ENCODE results near the gene ZNF276. TPM values are rescaled to one million over a fixed set of nuclear protein-coding genes. Genes with fewer than 3 reads are reported as not detected.

Gene ZNF276
- total and polyA plus RNA-seq, 7 donors, result 7.6 to 13.6 (median 11.5) TPM

- H3K36me3 ChIP-seq (ENCODE audit: insufficient read depth in 1 of 2, low read depth in 1 of 2), result peaks cover 3 to 9% of the 10 kb centered on the region in 2 donors
- DNase-seq (peak; percentile 97 to 99), ATAC-seq (peak; percentile 84 to 90 (median 86))
- WGBS, 3 donors, result 0 to 2% (median 1%) methylated on average over 30 of the region's 30 CpGs
- intact Hi-C loops (cut with DNase I), result loop anchor here in 1 of 2 donors (5.0 to 10.0 kb wide), 2 partner anchors 92 to 165 kb away; no protein-coding TSS in a partner anchor
- peaks cover 0 to 45% (median 0%) of the 10 kb centered on the region in 3 donors for H3K27me3 ChIP-seq (ENCODE audit: insufficient read depth in 3 of 3, low read length in 2 of 3)
- peak overlapping the region; percentile 32 for H3K27ac ChIP-seq
- TF ChIP-seq CTCF (IDR thresholded peaks at IDR 0.05), result peak; percentile 64
- H3K4me1 ChIP-seq, result peaks cover 20% of the 10 kb centered on the region
- H3K4me3 ChIP-seq, result peak overlapping the region; percentile 69
- no peaks in the 10 kb centered on the region for H3K9me3 ChIP-seq
These were observed 21.2 kb upstream of the ZNF276 start for GRCh38 chr16:89700100-89700648.

GRCh38 chr16:89700649-89701424 is 20.5 kb upstream of the ZNF276 start:
- no peaks in the 10 kb centered on the region for H3K9me3 ChIP-seq
- peak overlapping the region; percentile 69 for H3K4me3 ChIP-seq
- intact Hi-C loops (cut with DNase I), result loop anchor here in 1 of 2 donors (5.0 to 10.0 kb wide), 2 partner anchors 91 to 164 kb away; no protein-coding TSS in a partner anchor
- peak overlapping the region; percentile 32 for H3K27ac ChIP-seq
- WGBS, 3 donors, result 3 to 7% (median 3%) methylated on average over 20 to 78 of the region's 78 CpGs
- H3K4me1 ChIP-seq, result peaks cover 20% of the 10 kb centered on the region
- peaks cover 0 to 2% of the 10 kb centered on the region in 2 donors for H3K36me3 ChIP-seq (ENCODE audit: insufficient read depth in 1 of 2, low read depth in 1 of 2)
- H3K27me3 ChIP-seq (ENCODE audit: insufficient read depth in 3 of 3, low read length in 2 of 3), result peaks cover 0 to 48% (median 0%) of the 10 kb centered on the region in 3 donors
- ATAC-seq (peak in 1 of 4 donors; percentile 4), DNase-seq (peak in 1 of 2 donors; percentile 61)
- TF ChIP-seq CTCF (IDR thresholded peaks at IDR 0.05), result no peak

GRCh38 chr16:89701425-89702406 is 19.6 kb upstream of the ZNF276 start, which contains the start of gene SPATA2L:
SPATA2L (minus strand) TSS chr16:89701705; CDS start chr16:89701232, 473 bp downstream.
- H3K4me3 ChIP-seq, result peak within 1 kb of the TSS; percentile 69
- DNase-seq (peak; percentile 84 to 91), ATAC-seq (peak; percentile 69 to 78 (median 76))
- WGBS, 3 donors, result 1% methylated on average over 65 to 97 of the region's 97 CpGs
- peak within 1 kb of the TSS; percentile 32 for H3K27ac ChIP-seq
- TF ChIP-seq CTCF (IDR thresholded peaks at IDR 0.05), result no peak
- peaks cover 0 to 48% (median 0%) of the 10 kb centered on the region in 3 donors for H3K27me3 ChIP-seq (ENCODE audit: insufficient read depth in 3 of 3, low read length in 2 of 3)
- intact Hi-C loops (cut with DNase I), result loop anchor here in 1 of 2 donors (5.0 to 10.0 kb wide), 2 partner anchors 91 to 163 kb away; no protein-coding TSS in a partner anchor
- H3K36me3 ChIP-seq (ENCODE audit: insufficient read depth in 1 of 2, low read depth in 1 of 2), result no peaks in the 10 kb centered on the region
- no peaks in the 10 kb centered on the region for H3K9me3 ChIP-seq
- H3K4me1 ChIP-seq, result peaks cover 20% of the 10 kb centered on the region

GRCh38 chr16:89704281-89704680 is 17.1 kb upstream of the ZNF276 start:
- TF ChIP-seq CTCF (IDR thresholded peaks at IDR 0.05), result no peak
- no peaks in the 10 kb centered on the region for H3K9me3 ChIP-seq
- no peaks in the 10 kb centered on the region for H3K36me3 ChIP-seq (ENCODE audit: insufficient read depth in 1 of 2, low read depth in 1 of 2)
- H3K27me3 ChIP-seq (ENCODE audit: insufficient read depth in 3 of 3, low read length in 2 of 3), result peaks cover 0 to 44% (median 0%) of the 10 kb centered on the region in 3 donors
- peaks cover 20% of the 10 kb centered on the region for H3K4me1 ChIP-seq
- no peak for ATAC-seq
- no peak overlapping the region for H3K4me3 ChIP-seq
- WGBS, 3 donors, result 44 to 49% (median 47%) methylated on average over 13 of the region's 13 CpGs
- intact Hi-C loops (cut with DNase I), result loop anchor here in 1 of 2 donors (5.0 to 10.0 kb wide), 2 partner anchors 88 to 161 kb away; no protein-coding TSS in a partner anchor
- H3K27ac ChIP-seq, result no peak overlapping the region
- DNase-seq, result no peak

Measured in psoas muscle (tissue), 8 donors.